SK-N-SH treated with all-trans-retinoic acid at 6 μM for 48 hours (cell line): Measurements from ENCODE around the gene WBP4.
"Not testable (repeated sequence)": the region's sequence is repeated elsewhere in the genome, so short reads cannot be mapped to it uniquely, and the experiment has no call there.

Source experiments
- ATAC-seq: fragments of 200-7000 bp; cut with Tn5 transposase; 3 replicates; pipeline ENCODE4 v1.9.1; 2020; ENCODE audit warnings: mild to moderate bottlenecking, moderate library complexity
- ARNTL ChIP-seq: fragments of 450-650 bp; formaldehyde crosslinking; IDR thresholded peaks from 2 replicates; pipeline ENCODE4 v1.5.0; 2020; ENCODE audit warnings: low read depth, mild to moderate bottlenecking, moderate library complexity, borderline replicate concordance
- BACH2 ChIP-seq: fragments of 250-450 bp; sonication (Bioruptor Pico); IDR thresholded peaks from 2 replicates; pipeline ENCODE4 v1.9.0; 2021; ENCODE audit warnings: mild to moderate bottlenecking, borderline replicate concordance
- CREB5 ChIP-seq: fragments of 250-450 bp; sonication (Bioruptor Pico); IDR thresholded peaks from 2 replicates; pipeline ENCODE4 v1.5.1; 2020; ENCODE audit warnings: low read depth, mild to moderate bottlenecking, moderate library complexity
- CSDC2 ChIP-seq: fragments of 250-450 bp; sonication (Bioruptor Pico); IDR thresholded peaks from 2 replicates; pipeline ENCODE4 v1.5.0; 2020; ENCODE audit warnings: mild to moderate bottlenecking, moderate library complexity
- CSRNP3 ChIP-seq: fragments of 250-450 bp; sonication (Bioruptor Pico); IDR thresholded peaks from 2 replicates; pipeline ENCODE4 v1.5.1; 2021; ENCODE audit warnings: mild to moderate bottlenecking, moderate library complexity
- ESRRG ChIP-seq: fragments of 250-450 bp; sonication (Bioruptor Pico); IDR thresholded peaks from 2 replicates; pipeline ENCODE4 v1.6.1; 2021; ENCODE audit warnings: mild to moderate bottlenecking
- GLIS3 ChIP-seq: fragments of 250-450 bp; sonication (Bioruptor Pico); IDR thresholded peaks from 2 replicates; pipeline ENCODE4 v1.5.0; 2020; ENCODE audit warnings: mild to moderate bottlenecking, moderate library complexity
- ISL1 ChIP-seq: fragments of 250-450 bp; sonication (Bioruptor Pico); IDR thresholded peaks from 2 replicates; pipeline ENCODE4 v2.1.2; 2022; ENCODE audit warnings: mild to moderate bottlenecking, moderate library complexity
- PATZ1 ChIP-seq: fragments of 250-450 bp; sonication (Bioruptor Pico); IDR thresholded peaks from 2 replicates; pipeline ENCODE4 v1.8.0; 2020; ENCODE audit warnings: mild to moderate bottlenecking, moderate library complexity, borderline replicate concordance
- POU6F1 ChIP-seq: fragments of 250-450 bp; sonication (Bioruptor Pico); IDR thresholded peaks from 2 replicates; pipeline ENCODE4 v1.8.0; 2021; ENCODE audit warnings: low read depth, mild to moderate bottlenecking, moderate library complexity, borderline replicate concordance
- PPARA ChIP-seq: fragments of 250-450 bp; sonication (Bioruptor Pico); IDR thresholded peaks from 2 replicates; pipeline ENCODE4 v1.5.0; 2020; ENCODE audit warnings: mild to moderate bottlenecking, borderline replicate concordance
- RARB ChIP-seq: fragments of 250-450 bp; sonication (Bioruptor Pico); IDR thresholded peaks from 2 replicates; pipeline ENCODE4 v1.8.0; 2021; ENCODE audit warnings: mild to moderate bottlenecking, moderate library complexity
- SNAI2 ChIP-seq: fragments of 250-450 bp; sonication (Bioruptor Pico); IDR thresholded peaks from 2 replicates; pipeline ENCODE4 v1.5.0; 2020; ENCODE audit warnings: mild to moderate bottlenecking, moderate library complexity
- TCF4 ChIP-seq: fragments of 250-450 bp; sonication (Bioruptor Pico); IDR thresholded peaks from 2 replicates; pipeline ENCODE4 v1.8.0; 2021; ENCODE audit warnings: mild to moderate bottlenecking, moderate library complexity, borderline replicate concordance
- TOX ChIP-seq: fragments of 250-450 bp; sonication (Bioruptor Pico); IDR thresholded peaks from 2 replicates; pipeline ENCODE4 v1.8.0; 2021; ENCODE audit warnings: mild to moderate bottlenecking, moderate library complexity, borderline replicate concordance
- TSHZ2 ChIP-seq: fragments of 250-450 bp; sonication (Bioruptor Pico); IDR thresholded peaks from 2 replicates; pipeline ENCODE4 v1.5.0; 2020; ENCODE audit warnings: mild to moderate bottlenecking, moderate library complexity
- ZC3H10 ChIP-seq: fragments of 250-450 bp; sonication (Bioruptor Pico); IDR thresholded peaks from 2 replicates; pipeline ENCODE4 v1.5.1; 2021; ENCODE audit warnings: mild to moderate bottlenecking, moderate library complexity
- ZFP30 ChIP-seq: fragments of 450-650 bp; formaldehyde crosslinking; IDR thresholded peaks from 2 replicates; pipeline ENCODE4 v1.5.0; 2022; ENCODE audit warnings: mild to moderate bottlenecking, moderate library complexity
- ZNF565 ChIP-seq: fragments of 450-650 bp; formaldehyde crosslinking; conservative IDR thresholded peaks from 2 replicates; pipeline ENCODE4 v1.5.0; 2020; ENCODE audit warnings: low read depth, mild to moderate bottlenecking, moderate library complexity
- ZNF70 ChIP-seq: fragments of 450-650 bp; formaldehyde crosslinking; IDR thresholded peaks from 2 replicates; pipeline ENCODE4 v1.5.0; 2020; ENCODE audit warnings: mild to moderate bottlenecking, moderate library complexity
- ZNF8 ChIP-seq: fragments of 450-650 bp; formaldehyde crosslinking; IDR thresholded peaks from 2 replicates; pipeline ENCODE4 v1.5.0; 2020; ENCODE audit warnings: mild to moderate bottlenecking, moderate library complexity

Gene WBP4

GRCh38 chr13:41040584-41041334 is 20.6 kb upstream of the WBP4 start:
- TF ChIP-seq ZC3H10 (CRISPR knock-in tag), result no peak
- TF ChIP-seq ZFP30 (CRISPR knock-in tag), result no peak
- no peak for TF ChIP-seq CSDC2
- TF ChIP-seq GLIS3 (CRISPR knock-in tag), result no peak
- no peak for TF ChIP-seq ZNF8 (CRISPR knock-in tag)
- TF ChIP-seq ZNF70, result no peak
- no peak for TF ChIP-seq CSRNP3 (CRISPR knock-in tag)
- no peak for TF ChIP-seq PPARA
- TF ChIP-seq RARB (CRISPR knock-in tag), result no peak
- no peak for TF ChIP-seq ZNF565
- ATAC-seq, result no peak

- ATAC-seq, result not testable (repeated sequence)
Measured at GRCh38 chr13:41042419-41042818, 18.9 kb upstream of the WBP4 start.

- TF ChIP-seq POU6F1, result no peak
- no peak for TF ChIP-seq ESRRG
- no peak for TF ChIP-seq ZNF8 (CRISPR knock-in tag)
- TF ChIP-seq PATZ1, result no peak
- no peak for TF ChIP-seq ZFP30 (CRISPR knock-in tag)
- no peak for TF ChIP-seq SNAI2 (CRISPR knock-in tag)
- no peak for TF ChIP-seq GLIS3 (CRISPR knock-in tag)
- no peak for TF ChIP-seq RARB (CRISPR knock-in tag)
- no peak for TF ChIP-seq ARNTL (CRISPR knock-in tag)
- no peak for TF ChIP-seq BACH2
- TF ChIP-seq PPARA, result no peak
- no peak for TF ChIP-seq CREB5 (CRISPR knock-in tag)
- TF ChIP-seq ZNF70, result no peak
- no peak for TF ChIP-seq TSHZ2 (CRISPR knock-in tag)
- no peak for TF ChIP-seq CSRNP3 (CRISPR knock-in tag)
- no peak for TF ChIP-seq ZC3H10 (CRISPR knock-in tag)
- no peak for TF ChIP-seq TOX (CRISPR knock-in tag)
- no peak for TF ChIP-seq TCF4 (CRISPR knock-in tag)
- no peak for TF ChIP-seq ISL1 (CRISPR knock-in tag)
- TF ChIP-seq CSDC2, result no peak
- no peak for ATAC-seq
Measured at GRCh38 chr13:41048640-41049039, 12.7 kb upstream of the WBP4 start.
